Endothelial cell of umbilical vein (primary cell): ENCODE results near the gene MTRR. TPM values are rescaled to one million over a fixed set of nuclear protein-coding genes. Genes with fewer than 3 reads are reported as not detected.

Experiments used
- BruUV-seq: library from RNA; stranded (reverse); fragments of 400-500 nt; replicated peaks from 2 replicates; lab custom pipeline; 2021; lab: Mats Ljungman, UMichigan
- CTCF ChIA-PET: fragments of 300-600, 350-600 bp; sonication (Branson Sonifier 250); formaldehyde crosslinking; loops from one replicate; lab custom pipeline; 2021; ENCODE audit warnings: antibody characterized with exemption, inconsistent platforms; lab: Charles Lee
- POLR2A ChIA-PET: fragments of 300-600, 350-600 bp; sonication (Branson Sonifier 250); formaldehyde crosslinking; loops from one replicate; lab custom pipeline; 2021; ENCODE audit warnings: antibody characterized with exemption, inconsistent platforms; lab: Charles Lee
- DNase-seq: peaks from one replicate; pipeline ENCODE4 v3.0.0-alpha.2; 2011; ENCODE audit warnings: low read depth, low spot score
- FAIRE-seq: peaks from 2 replicates; lab custom pipeline; 2011; peaks lifted over from hg19 to GRCh38; lab: Jason Lieb, UNC
- H2AFZ ChIP-seq: 2 replicates; pipeline ENCODE4 v1.6.0; 2012; ENCODE audit warnings: low read depth, low read length, control low read depth, inconsistent platforms
- H3K27ac ChIP-seq: 2 replicates; pipeline ENCODE4 v1.5.1; 2011; ENCODE audit warnings: low read depth, mild to moderate bottlenecking, control low read depth, low read length, moderate library complexity; ENCODE audit not compliant: insufficient read depth
- H3K27me3 ChIP-seq, 2 experiments: 2 replicates each; pipeline versions ENCODE4 v1.6.0 to v1.6.1; 2011; ENCODE audit warnings: low read length in 2 of 2, mixed read lengths in 1 of 2; ENCODE audit not compliant: control insufficient read depth in 2 of 2, insufficient read depth in 2 of 2
- H3K36me3 ChIP-seq, 2 experiments: 2 replicates in 1 of 2; 3 replicates in 1 of 2; pipeline ENCODE4 v1.5.1; 2011; ENCODE audit warnings: low read length in 2 of 2, mild to moderate bottlenecking in 1 of 2, moderate library complexity in 1 of 2; ENCODE audit not compliant: control insufficient read depth in 2 of 2, insufficient read depth in 2 of 2; ENCODE audit errors: extremely low read depth in 1 of 2
- H3K4me1 ChIP-seq: 3 replicates; pipeline ENCODE4 v1.5.1; 2011; ENCODE audit warnings: mild to moderate bottlenecking, low read length; ENCODE audit not compliant: control insufficient read depth, insufficient read depth; ENCODE audit errors: extremely low read depth
- H3K4me2 ChIP-seq: 2 replicates; pipeline ENCODE4 v1.6.1; 2011; ENCODE audit warnings: low read length, control low read depth, mixed read lengths; ENCODE audit not compliant: insufficient read depth
- H3K4me3 ChIP-seq, 3 experiments: fragments of 200-600 bp in 1 of 3; sonication (generic), shearing (Covaris generic) in 1 of 3; replicated peaks in 1 of 3; 2 replicates each; pipeline ENCODE4 v1.5.1; 2011 to 2016; ENCODE audit warnings: control low read depth in 3 of 3, low read length in 3 of 3, mild to moderate bottlenecking in 2 of 3, inconsistent platforms in 1 of 3, low read depth in 1 of 3, moderate library complexity in 1 of 3; ENCODE audit not compliant: insufficient read depth in 1 of 3
- H3K79me2 ChIP-seq: 2 replicates; pipeline ENCODE4 v1.6.0; 2012; ENCODE audit warnings: low read length, inconsistent platforms; ENCODE audit not compliant: control insufficient read depth, insufficient read depth
- H3K9ac ChIP-seq: replicated peaks from 2 replicates; pipeline ENCODE3; 2011; ENCODE audit warnings: low read length, control low read depth; ENCODE audit not compliant: insufficient read depth; ENCODE audit errors: extremely low read depth
- H3K9me1 ChIP-seq: replicated peaks from 3 replicates; pipeline ENCODE4 v1.6.0; 2011; ENCODE audit warnings: mild to moderate bottlenecking, low read length; ENCODE audit not compliant: control insufficient read depth, insufficient read depth; ENCODE audit errors: extremely low read depth
- H3K9me3 ChIP-seq: replicated peaks from 2 replicates; pipeline ENCODE4 v1.5.1; 2012; ENCODE audit warnings: low read length, inconsistent platforms; ENCODE audit not compliant: control insufficient read depth, insufficient read depth
- H4K20me1 ChIP-seq: replicated peaks from 2 replicates; pipeline ENCODE3; 2011; ENCODE audit warnings: mild to moderate bottlenecking, low read length; ENCODE audit not compliant: control insufficient read depth, insufficient read depth; ENCODE audit errors: extremely low read depth
- EZH2 ChIP-seq: IDR thresholded peaks from 2 replicates; pipeline ENCODE4 v1.6.1; 2012; ENCODE audit warnings: borderline replicate concordance, low read depth, mild to moderate bottlenecking, moderate library complexity, low read length, inconsistent platforms; ENCODE audit not compliant: severe bottlenecking
- FOS ChIP-seq: IDR thresholded peaks from 2 replicates; pipeline ENCODE4 v1.6.1; 2011; ENCODE audit warnings: mild to moderate bottlenecking, low read length, moderate library complexity, borderline replicate concordance; ENCODE audit not compliant: insufficient read depth
- GATA2 ChIP-seq: IDR thresholded peaks from 2 replicates; pipeline ENCODE4 v1.7.0; 2011; ENCODE audit warnings: low read depth, mild to moderate bottlenecking, moderate library complexity, mixed read lengths, low read length; ENCODE audit not compliant: insufficient read length, insufficient read depth
- MYC ChIP-seq: IDR thresholded peaks from one replicate; pipeline ENCODE4 v1.6.1; 2011; ENCODE audit warnings: mild to moderate bottlenecking, low read depth, low read length
- POLR2A ChIP-seq: IDR thresholded peaks from 2 replicates; pipeline ENCODE4 v1.6.1; 2012; ENCODE audit warnings: low read depth, mild to moderate bottlenecking, control low read depth, low read length
- POLR2AphosphoS5 ChIP-seq: IDR thresholded peaks from 2 replicates; pipeline ENCODE4 v1.6.1; 2012; ENCODE audit warnings: low read depth, mild to moderate bottlenecking, control low read depth, low read length, moderate library complexity; ENCODE audit not compliant: insufficient read depth
- dilution Hi-C: fragments of 300-500 bp; cut with MboI; formaldehyde crosslinking; loops from one replicate; pipeline ENCODE4 v1.15.0; 2019; ENCODE audit warnings: low sequenced_read_pairs; ENCODE audit not compliant: extremely low pct_ligation_motif_present
- intact Hi-C: fragments of 100-400 bp; cut with micrococcal nuclease; formaldehyde crosslinking; loops from one replicate; pipeline ENCODE4 v1.10.0; 2022
- polyA plus RNA-seq, 4 experiments: library from polyadenylated mRNA; depleted of rRNA in 3 of 4; stranded (reverse) in 3 of 4; unstranded in 1 of 4; fragments of >200 nt; gene quantifications; 2 replicates each; pipeline versions ENCODE4 v1.2.1 to v1.2.3, GENCODE V29; 2011 to 2012; ENCODE audit warnings: missing spikeins in 1 of 4
- total RNA-seq: library from RNA; stranded (reverse); gene quantifications from 2 replicates; pipeline ENCODE4 v1.2.3, GENCODE V29; 2021
- TF ChIP-seq, protein P1 (sequence below), 2 donors: IDR thresholded peaks; 1 replicate in 1 of 2; 2 replicates in 1 of 2; pipeline ENCODE4 v1.5.1; 2011; ENCODE audit warnings: low read length in 2 of 2, mild to moderate bottlenecking in 2 of 2, moderate library complexity in 2 of 2, control low read depth in 1 of 2, inconsistent platforms in 1 of 2, low read depth in 1 of 2; ENCODE audit not compliant: insufficient read depth in 1 of 2; ENCODE audit errors: extremely low read depth in 1 of 2
- TF ChIP-seq, protein P2 (sequence below): IDR thresholded peaks from 2 replicates; pipeline ENCODE4 v1.6.1; 2011; ENCODE audit not compliant: insufficient read depth, insufficient read length

Gene MTRR
- total and polyA plus RNA-seq, 2 donors (not counting 3 experiments of a cell fraction or from before 2014, with no cell fraction given), result 24.3 to 37.1 TPM

DNA sequence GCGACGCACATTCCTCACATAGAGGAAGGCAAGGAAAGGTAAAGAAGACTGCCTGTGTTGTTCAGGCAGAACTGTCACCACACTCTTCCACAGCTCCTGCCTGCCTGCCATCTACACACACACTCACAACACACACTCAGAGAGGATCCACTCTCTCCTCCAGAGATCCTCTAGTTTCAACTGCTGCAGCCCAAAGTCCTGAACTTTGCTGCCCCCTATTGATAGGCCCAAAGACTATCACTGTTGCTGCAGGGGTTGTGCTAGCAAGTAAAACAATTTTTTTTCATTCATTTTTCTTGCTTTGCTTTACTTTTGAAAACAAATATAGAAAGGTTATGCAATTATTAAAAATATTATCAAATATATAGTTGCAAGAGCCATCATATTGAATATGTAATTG lies 12.1 kb upstream of the MTRR start:
- Histone ChIP-seq H3K9me3 (no peaks in the 10 kb centered on the region), H3K4me1 (no peaks in the 10 kb centered on the region), H3K9me1 (no peaks in the 10 kb centered on the region), H3K4me2 (no peak overlapping the region), H3K9ac (no peak overlapping the region), H2AFZ (no peak overlapping the region), H3K4me3 (no peak overlapping the region), H3K27ac (no peak overlapping the region), H3K79me2 (no peaks in the 10 kb centered on the region), H4K20me1 (no peaks in the 10 kb centered on the region), H3K36me3 (peaks cover 4 to 6% of the 10 kb centered on the region in 2 experiments), H3K27me3 (peaks cover 0 to under 1% of the 10 kb centered on the region in 2 experiments)
- DNase-seq (peak; percentile 13), FAIRE-seq (no peak)
- dilution Hi-C loops (no loop called here), intact Hi-C loops (loop anchor here (5.0 to 10.0 kb wide), 2 partner anchors 100 to 1092 kb away; no protein-coding TSS in a partner anchor)
- TF ChIP-seq POLR2AphosphoS5 (no peak), POLR2A (no peak)
- TF ChIP-seq, protein P1, sequence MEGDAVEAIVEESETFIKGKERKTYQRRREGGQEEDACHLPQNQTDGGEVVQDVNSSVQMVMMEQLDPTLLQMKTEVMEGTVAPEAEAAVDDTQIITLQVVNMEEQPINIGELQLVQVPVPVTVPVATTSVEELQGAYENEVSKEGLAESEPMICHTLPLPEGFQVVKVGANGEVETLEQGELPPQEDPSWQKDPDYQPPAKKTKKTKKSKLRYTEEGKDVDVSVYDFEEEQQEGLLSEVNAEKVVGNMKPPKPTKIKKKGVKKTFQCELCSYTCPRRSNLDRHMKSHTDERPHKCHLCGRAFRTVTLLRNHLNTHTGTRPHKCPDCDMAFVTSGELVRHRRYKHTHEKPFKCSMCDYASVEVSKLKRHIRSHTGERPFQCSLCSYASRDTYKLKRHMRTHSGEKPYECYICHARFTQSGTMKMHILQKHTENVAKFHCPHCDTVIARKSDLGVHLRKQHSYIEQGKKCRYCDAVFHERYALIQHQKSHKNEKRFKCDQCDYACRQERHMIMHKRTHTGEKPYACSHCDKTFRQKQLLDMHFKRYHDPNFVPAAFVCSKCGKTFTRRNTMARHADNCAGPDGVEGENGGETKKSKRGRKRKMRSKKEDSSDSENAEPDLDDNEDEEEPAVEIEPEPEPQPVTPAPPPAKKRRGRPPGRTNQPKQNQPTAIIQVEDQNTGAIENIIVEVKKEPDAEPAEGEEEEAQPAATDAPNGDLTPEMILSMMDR (IDR thresholded peaks at IDR 0.05; ENCODE audit: extremely low read depth in 1 of 2, insufficient read depth in 1 of 2, low read depth in 1 of 2, low read length in 2 of 2), result peak; percentile 37 to 47
- no TSS peak for BruUV-seq
- CTCF ChIA-PET, result interaction anchor here (0.6 to 1.7 kb wide), 2 partner anchors 30 to 1090 kb away, joined by 3 to 7 read pairs; no protein-coding TSS in a partner anchor
- POLR2A ChIA-PET, result no interaction called here

DNA sequence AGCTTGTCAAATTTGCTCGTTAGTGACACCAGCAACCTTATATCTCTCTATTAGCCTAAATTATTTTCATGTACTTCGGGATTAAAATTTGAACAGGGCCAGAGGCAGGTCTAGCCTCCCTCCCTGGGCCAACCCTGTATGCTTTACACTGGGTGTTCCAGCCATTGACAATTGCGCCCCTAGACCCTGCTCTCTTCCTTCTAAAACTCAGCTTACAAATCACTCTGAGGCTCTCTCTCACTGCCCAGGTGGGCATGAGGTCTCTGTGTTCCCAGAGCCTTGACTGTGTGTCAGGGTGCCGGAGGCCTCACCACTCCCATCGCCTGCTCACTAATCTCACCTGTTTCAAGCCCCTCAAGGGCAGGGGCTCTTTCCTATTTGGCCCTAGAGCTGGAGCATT lies 11.6 kb upstream of the MTRR start:
- Histone ChIP-seq H3K9me1 (no peaks in the 10 kb centered on the region), H3K79me2 (no peaks in the 10 kb centered on the region), H3K4me1 (no peaks in the 10 kb centered on the region), H3K27ac (no peak overlapping the region), H3K9ac (no peak overlapping the region), H4K20me1 (no peaks in the 10 kb centered on the region), H3K27me3 (no peaks in the 10 kb centered on the region), H3K9me3 (no peaks in the 10 kb centered on the region), H3K36me3 (peaks cover 4 to 8% of the 10 kb centered on the region in 2 experiments), H3K4me3 (no peak overlapping the region), H2AFZ (no peak overlapping the region), H3K4me2 (no peak overlapping the region)
- no TSS peak for BruUV-seq
- ChIA-PET POLR2A (no interaction called here), CTCF (interaction anchor here (0.6 to 1.7 kb wide), 4 partner anchors 11 to 1091 kb away, joined by 3 to 8 read pairs (median 5); partner anchors contain the start of genes FASTKD3 and MTRR)
- DNase-seq, result no peak
- intact Hi-C loops, result loop anchor here (5.0 to 10.0 kb wide), 2 partner anchors 100 to 1093 kb away; no protein-coding TSS in a partner anchor
- FAIRE-seq, result no peak
- dilution Hi-C loops, result no loop called here
- TF ChIP-seq, protein P2, sequence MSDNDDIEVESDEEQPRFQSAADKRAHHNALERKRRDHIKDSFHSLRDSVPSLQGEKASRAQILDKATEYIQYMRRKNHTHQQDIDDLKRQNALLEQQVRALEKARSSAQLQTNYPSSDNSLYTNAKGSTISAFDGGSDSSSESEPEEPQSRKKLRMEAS, result no peak
- no peak for TF ChIP-seq POLR2AphosphoS5
- no peak for TF ChIP-seq MYC
- no peak for TF ChIP-seq FOS
- no peak for TF ChIP-seq GATA2
- TF ChIP-seq POLR2A, result no peak
- TF ChIP-seq, protein P1 (IDR thresholded peaks at IDR 0.05; ENCODE audit: extremely low read depth in 1 of 2, insufficient read depth in 1 of 2, low read depth in 1 of 2, low read length in 2 of 2), result no peak
- no peak for TF ChIP-seq EZH2
